SHP77 (cell line): ENCODE data around the gene ARHGEF4.
"Not testable (repeated sequence)": the region's sequence is repeated elsewhere in the genome, so short reads cannot be mapped to it uniquely, and the experiment has no call there.

Source experiments
- DNase-seq, 2 experiments: peaks; one replicate each; lab custom pipeline; 2025; lab: John Stamatoyannopoulos, UW

The ARHGEF4 gene

GRCh38 chr2:130976591-130977237 is 140.0 kb downstream of the ARHGEF4 start:
- no peak for DNase-seq

- no peak for DNase-seq
Observed at GRCh38 chr2:130977461-130978050, 140.8 kb downstream of the ARHGEF4 start.

GRCh38 chr2:130981667-130982066 is 145.0 kb downstream of the ARHGEF4 start:
- no peak for DNase-seq

- no peak for DNase-seq
Observed at GRCh38 chr2:130985206-130985780, 148.6 kb downstream of the ARHGEF4 start.

GRCh38 chr2:130985831-130986649 is 149.3 kb downstream of the ARHGEF4 start:
- DNase-seq, result no peak

- no peak for DNase-seq
Observed at GRCh38 chr2:130986890-130987493, 150.3 kb downstream of the ARHGEF4 start.

- DNase-seq, result no peak
Observed at GRCh38 chr2:130987519-130988425, 151.1 kb downstream of the ARHGEF4 start.

GRCh38 chr2:130991446-130991845 is 154.7 kb downstream of the ARHGEF4 start:
- not testable (repeated sequence) for DNase-seq

GRCh38 chr2:130992003-130992402 is 155.3 kb downstream of the ARHGEF4 start:
- not testable (repeated sequence) for DNase-seq

GRCh38 chr2:130996691-130997090 is 160.0 kb downstream of the ARHGEF4 start:
- no peak for DNase-seq

- no peak for DNase-seq
Observed at GRCh38 chr2:130997198-130997597, 160.5 kb downstream of the ARHGEF4 start.

- DNase-seq, result no peak
Observed at GRCh38 chr2:130998561-130998960, 161.8 kb downstream of the ARHGEF4 start.

- no peak for DNase-seq
Observed at GRCh38 chr2:131004446-131005209, 167.9 kb downstream of the ARHGEF4 start.

GRCh38 chr2:131005216-131005935 is 168.7 kb downstream of the ARHGEF4 start:
- DNase-seq, result no peak

- no peak for DNase-seq
Observed at GRCh38 chr2:131006561-131006960, 169.8 kb downstream of the ARHGEF4 start.

GRCh38 chr2:131008967-131009366 is 172.3 kb downstream of the ARHGEF4 start:
- DNase-seq, result no peak

- no peak for DNase-seq
Observed at GRCh38 chr2:131009713-131010475, 173.2 kb downstream of the ARHGEF4 start.

GRCh38 chr2:131010566-131010965 is 173.9 kb downstream of the ARHGEF4 start:
- no peak for DNase-seq

- no peak for DNase-seq
Observed at GRCh38 chr2:131011486-131011885, 174.8 kb downstream of the ARHGEF4 start.
